NOMO-1 treated with DMSO at 0.1 percent for 48 hours (cell line): ENCODE measurements around the gene STAT2.
"Not testable (repeated sequence)": the region's sequence is repeated elsewhere in the genome, so short reads cannot be mapped to it uniquely, and the experiment has no call there.

Source experiments
- DNase-seq: peaks from one replicate; lab custom pipeline; 2025; ENCODE audit not compliant: unreplicated experiment; lab: John Stamatoyannopoulos, UW

STAT2 gene

GRCh38 chr12:56359851-56360767 lies at the start of gene STAT2:
Gene STAT2, minus strand, starts transcription at chr12:56360107. Its CDS starts 3,536 bp downstream, at chr12:56356571.
- peak; percentile 100 for DNase-seq

- no peak for DNase-seq
Observed at GRCh38 chr12:56408799-56409417, 49.0 kb upstream of the STAT2 start.

- not testable (repeated sequence) for DNase-seq
Observed at GRCh38 chr12:56404227-56404626, 44.3 kb upstream of the STAT2 start.

GRCh38 chr12:56401612-56402011 lies 41.7 kb upstream of the STAT2 start:
- DNase-seq: not testable (repeated sequence)

GRCh38 chr12:56401125-56401524 lies 41.2 kb upstream of the STAT2 start:
- DNase-seq: not testable (repeated sequence)

- DNase-seq: not testable (repeated sequence)
Observed at GRCh38 chr12:56399466-56399865, 39.6 kb upstream of the STAT2 start.

GRCh38 chr12:56398324-56398723 lies 38.4 kb upstream of the STAT2 start:
- no peak for DNase-seq

GRCh38 chr12:56392331-56392730 lies 32.4 kb upstream of the STAT2 start:
- no peak for DNase-seq

GRCh38 chr12:56391721-56392120 lies 31.8 kb upstream of the STAT2 start:
- no peak for DNase-seq

GRCh38 chr12:56389412-56389811 lies 29.5 kb upstream of the STAT2 start:
- no peak for DNase-seq

GRCh38 chr12:56387152-56387736 lies 27.3 kb upstream of the STAT2 start:
- no peak for DNase-seq

GRCh38 chr12:56385873-56386272 lies 26.0 kb upstream of the STAT2 start:
- no peak for DNase-seq

- DNase-seq: no peak
Observed at GRCh38 chr12:56382611-56383010, 22.7 kb upstream of the STAT2 start.

- no peak for DNase-seq
Observed at GRCh38 chr12:56377989-56378316, 18.0 kb upstream of the STAT2 start.

GRCh38 chr12:56377310-56377988 lies 17.5 kb upstream of the STAT2 start:
- no peak for DNase-seq

GRCh38 chr12:56375598-56376434 lies 15.9 kb upstream of the STAT2 start:
- DNase-seq: peak; percentile 54

GRCh38 chr12:56374726-56375597 lies 15.1 kb upstream of the STAT2 start:
- DNase-seq: no peak

- no peak for DNase-seq
Observed at GRCh38 chr12:56373515-56373914, 13.6 kb upstream of the STAT2 start.

GRCh38 chr12:56366948-56367347 lies 7.0 kb upstream of the STAT2 start:
- no peak for DNase-seq
